C4-2B (cell line): ENCODE data around the gene KCP.

Experiments used
- ZFX ChIP-seq: fragments of 450-650 bp; IDR thresholded peaks from 2 replicates; pipeline ENCODE4 v1.6.1; 2017
- TF ChIP-seq, protein P1 (sequence below): fragments of 450-650 bp; conservative IDR thresholded peaks from 2 replicates; pipeline ENCODE4 v1.5.1; 2017; ENCODE audit warnings: mild to moderate bottlenecking

DNA sequence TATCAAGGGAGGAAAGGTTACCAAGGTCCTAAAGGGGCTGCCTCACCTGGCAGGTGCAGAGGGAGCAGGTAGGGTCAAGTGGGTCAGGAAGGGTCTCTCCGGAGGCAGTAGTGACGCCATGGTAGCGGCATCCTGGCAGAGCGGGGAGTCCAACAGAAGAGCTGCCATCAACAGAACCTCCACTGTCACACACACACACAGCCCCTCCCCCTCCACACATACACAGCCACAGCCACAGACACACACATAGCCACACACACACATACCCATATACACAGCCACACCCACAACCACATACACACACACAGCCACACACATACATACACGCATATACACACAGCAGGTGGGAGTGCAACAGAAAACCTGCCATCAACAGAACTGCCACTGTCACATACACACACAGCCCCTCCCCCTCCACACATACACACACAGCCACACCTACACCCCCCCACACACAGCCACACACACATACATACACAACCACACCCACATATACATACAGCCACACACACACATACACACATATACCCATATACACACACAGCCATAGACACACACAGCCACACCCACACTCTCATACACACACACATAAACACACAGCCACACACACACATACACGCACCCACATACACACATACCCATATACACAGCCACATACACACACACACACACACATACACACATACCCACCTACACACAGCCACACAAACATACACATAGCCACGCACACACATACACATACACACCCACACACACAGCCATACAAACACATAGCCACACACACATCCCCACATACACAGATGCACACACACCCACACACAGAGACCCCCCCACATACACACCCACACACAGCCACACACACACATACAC lies 23.1 kb downstream of the KCP start:
- TF ChIP-seq, protein P1, sequence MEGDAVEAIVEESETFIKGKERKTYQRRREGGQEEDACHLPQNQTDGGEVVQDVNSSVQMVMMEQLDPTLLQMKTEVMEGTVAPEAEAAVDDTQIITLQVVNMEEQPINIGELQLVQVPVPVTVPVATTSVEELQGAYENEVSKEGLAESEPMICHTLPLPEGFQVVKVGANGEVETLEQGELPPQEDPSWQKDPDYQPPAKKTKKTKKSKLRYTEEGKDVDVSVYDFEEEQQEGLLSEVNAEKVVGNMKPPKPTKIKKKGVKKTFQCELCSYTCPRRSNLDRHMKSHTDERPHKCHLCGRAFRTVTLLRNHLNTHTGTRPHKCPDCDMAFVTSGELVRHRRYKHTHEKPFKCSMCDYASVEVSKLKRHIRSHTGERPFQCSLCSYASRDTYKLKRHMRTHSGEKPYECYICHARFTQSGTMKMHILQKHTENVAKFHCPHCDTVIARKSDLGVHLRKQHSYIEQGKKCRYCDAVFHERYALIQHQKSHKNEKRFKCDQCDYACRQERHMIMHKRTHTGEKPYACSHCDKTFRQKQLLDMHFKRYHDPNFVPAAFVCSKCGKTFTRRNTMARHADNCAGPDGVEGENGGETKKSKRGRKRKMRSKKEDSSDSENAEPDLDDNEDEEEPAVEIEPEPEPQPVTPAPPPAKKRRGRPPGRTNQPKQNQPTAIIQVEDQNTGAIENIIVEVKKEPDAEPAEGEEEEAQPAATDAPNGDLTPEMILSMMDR, result no peak
- TF ChIP-seq ZFX, result no peak
